HG02885 (cell line): ENCODE results near the gene IGF2.

Experiments
- ATAC-seq: cut with Tn5 transposase; IDR thresholded peaks from one replicate; pipeline ENCODE4 v1.9.1; 2021; ENCODE audit warnings: mild to moderate bottlenecking; ENCODE audit not compliant: unreplicated experiment, poor library complexity

The IGF2 gene

DNA sequence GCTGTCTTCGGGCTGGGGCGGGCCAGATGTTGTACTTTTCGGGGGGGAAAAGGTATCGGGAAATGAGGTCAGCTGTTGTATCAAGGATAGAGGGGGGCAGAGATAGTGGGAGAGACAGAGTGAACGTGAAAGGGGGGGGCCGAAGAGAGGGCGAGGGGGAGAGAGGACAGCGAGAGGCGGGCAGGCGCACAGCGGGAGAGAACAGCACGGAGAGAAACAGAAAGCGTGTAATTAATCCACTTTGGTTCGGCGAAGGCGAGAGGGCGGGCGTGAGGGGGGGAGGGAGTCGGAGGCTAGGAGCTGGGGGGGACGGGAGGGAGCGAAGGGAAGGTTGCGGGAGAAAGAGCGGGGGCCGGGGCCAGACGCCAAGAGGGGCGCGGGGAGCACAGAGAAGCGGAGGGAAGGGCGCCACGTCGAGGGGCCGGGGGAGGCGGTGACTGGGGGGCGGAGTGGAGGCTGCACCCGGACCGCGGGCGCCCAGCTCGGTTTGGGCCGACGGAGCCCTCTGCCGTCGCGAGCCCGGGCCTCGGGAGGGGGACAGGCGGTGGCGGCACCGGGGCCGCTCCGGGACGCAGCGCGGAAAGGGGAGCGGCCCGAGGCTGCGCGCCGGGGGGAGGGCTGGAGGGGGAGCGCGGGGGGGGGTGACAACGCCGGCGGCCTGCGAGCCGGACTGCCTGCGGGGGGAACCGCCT is 612 bp downstream of the IGF2 start:
- ATAC-seq, result no peak

DNA sequence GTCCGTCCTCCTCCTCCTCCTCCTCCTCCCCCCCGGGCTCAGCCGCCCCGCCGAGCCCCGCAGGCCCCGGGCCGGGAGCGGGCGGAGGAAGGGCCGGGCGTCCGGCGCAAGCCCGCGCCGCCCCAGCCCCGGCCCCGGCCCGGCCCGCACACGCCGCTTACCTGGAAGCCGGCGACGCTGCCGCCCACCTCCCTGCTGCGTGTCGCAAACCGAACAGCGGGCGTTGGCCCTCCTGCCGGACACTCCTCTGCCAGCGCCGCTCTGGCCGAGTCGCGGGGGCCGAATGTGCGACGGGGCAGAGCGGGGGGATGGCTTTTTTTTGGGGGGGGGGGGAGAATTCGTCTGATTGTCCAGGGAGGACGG is 1.1 kb downstream of the IGF2 start:
- ATAC-seq, result no peak

DNA sequence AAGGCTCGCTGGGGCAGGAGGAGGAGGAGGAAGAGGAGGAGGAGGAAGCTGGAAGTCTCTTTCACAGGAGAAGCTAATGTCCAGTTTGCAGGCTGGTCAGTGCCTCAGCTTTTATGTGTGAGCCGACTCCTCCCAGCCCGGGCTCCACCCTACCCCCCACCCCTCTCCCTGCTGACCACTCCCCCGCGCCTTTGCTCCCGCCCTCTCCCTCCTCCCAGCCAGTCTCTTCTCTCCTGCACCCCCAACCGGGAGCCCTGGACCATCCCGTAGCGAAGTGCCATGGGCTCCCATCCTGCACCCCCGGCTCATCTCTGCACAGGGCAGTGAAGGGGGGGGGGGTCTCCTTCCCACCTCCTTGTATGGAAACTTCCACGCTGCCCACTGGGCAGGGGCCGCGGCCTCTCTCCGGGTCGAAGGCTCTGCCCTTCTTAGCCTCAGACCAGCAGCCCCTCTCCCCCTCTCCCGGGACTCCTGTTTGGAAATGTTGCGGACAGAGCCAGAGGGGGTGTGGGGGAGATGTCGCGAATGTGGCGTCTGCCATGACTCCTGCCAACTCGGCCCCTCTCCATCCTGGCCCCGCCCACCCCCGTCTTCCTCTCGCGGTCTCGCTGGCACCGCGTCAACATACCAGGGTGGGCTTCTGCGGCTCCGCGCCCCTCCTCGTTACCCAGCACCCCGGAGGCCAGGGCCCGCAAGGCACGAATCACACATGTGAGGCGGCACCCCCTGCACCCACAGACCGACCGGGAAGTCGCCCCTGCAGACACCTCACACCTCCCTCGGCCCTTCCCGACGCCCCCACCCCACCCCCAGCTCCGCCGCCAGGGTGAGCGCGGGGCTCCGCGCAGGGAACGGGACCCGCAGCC is 1.8 kb downstream of the IGF2 start:
- no peak for ATAC-seq

DNA sequence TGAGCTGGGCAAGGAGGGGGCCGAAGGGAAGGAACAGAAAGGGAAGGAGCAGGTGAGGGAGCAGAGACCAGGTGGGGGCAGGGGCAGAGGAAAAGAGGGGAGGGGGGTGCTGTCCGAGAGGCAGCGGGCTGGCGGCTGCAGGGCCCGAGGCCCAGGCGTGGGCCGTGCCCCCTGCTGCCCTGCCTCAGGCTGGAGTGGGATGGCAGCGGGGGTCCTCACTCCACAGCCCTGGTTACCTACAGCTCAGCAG is 2.3 kb downstream of the IGF2 start:
- ATAC-seq, result no peak

DNA sequence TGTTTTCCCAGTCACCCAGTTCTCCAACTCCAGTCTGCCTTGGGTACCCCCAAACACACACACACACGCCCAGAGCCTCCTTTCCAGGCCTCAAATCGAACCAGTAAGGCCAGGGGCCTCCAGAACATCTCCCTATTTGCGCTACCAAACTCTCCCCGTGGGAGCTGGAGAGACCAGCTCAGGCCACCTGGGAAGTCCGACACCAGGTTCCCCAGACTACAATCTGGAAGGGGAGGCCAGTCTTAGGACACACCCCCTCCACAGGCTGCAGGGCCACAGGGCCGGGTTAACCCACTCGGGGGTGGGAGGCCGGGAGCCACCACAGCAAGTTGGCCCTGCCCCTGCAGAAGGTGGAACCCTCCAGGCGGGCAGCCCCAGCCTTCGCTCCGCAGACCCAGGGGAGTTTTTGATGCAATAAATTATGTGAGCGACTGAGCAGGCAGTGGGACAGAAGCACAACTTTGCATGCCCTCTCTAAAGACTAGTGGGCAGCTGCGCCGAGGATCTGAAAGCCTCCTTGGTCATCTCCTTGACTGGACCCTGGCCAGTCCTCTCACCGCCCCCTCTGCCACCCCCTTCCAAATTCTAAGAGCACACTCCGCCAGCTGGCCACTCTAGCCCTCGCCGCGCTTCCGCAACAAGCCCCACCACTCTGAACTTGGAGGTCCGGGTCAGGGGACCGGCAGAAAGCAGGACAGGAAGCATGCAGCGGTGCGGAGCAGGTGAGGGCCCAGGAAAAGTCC is 2.8 kb downstream of the IGF2 start:
- no peak for ATAC-seq

DNA sequence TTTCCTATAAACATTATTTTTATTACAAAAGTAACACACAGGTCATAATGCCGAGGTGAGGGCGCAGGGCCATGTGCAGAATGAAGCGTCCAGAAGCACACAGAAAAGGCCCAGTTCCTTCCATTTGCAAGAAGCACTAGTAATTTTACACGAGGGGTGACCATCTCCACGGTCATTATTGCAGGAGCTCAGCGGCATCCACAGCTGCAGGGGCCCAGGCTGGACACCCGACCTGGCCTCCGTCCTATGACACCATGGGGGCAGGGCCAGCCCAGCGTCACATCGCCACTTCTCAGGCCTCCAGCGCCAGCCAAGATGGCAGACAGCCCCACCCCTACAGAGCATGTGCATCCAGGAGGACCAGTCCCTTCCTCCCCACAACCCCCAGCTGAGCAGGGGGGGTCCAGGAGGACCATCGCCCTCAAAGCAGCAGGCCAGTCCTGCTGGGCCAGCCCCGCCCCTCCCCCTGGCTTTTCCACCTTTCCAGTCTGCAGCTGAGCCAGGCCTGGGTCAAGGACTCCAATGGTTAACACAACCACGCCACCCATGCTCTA is 3.5 kb downstream of the IGF2 start:
- ATAC-seq, result no peak

DNA sequence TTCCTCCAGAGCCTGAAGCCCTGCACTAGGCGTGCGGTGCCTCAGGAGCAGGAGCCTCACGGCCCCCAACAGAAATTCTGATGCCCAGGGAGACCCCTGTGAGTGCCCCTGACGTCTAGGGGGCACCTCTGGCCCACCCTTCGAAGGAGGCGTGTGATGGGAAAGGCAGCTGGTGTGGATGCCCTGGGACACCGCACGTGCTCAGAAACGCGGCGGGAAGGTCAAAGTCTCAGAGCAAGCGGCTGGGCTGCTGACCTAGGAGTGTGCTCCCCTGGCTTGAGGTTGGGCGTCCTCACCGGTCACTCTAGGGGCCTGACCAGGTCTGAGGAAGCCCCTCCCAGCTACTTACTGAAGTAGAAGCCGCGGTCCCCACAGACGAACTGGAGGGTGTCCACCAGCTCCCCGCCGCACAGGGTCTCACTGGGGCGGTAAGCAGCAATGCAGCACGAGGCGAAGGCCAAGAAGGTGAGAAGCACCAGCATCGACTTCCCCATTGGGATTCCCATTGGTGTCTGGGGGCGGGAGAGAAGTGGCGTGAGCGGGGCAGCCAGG is 4.1 kb downstream of the IGF2 start:
- no peak for ATAC-seq

DNA sequence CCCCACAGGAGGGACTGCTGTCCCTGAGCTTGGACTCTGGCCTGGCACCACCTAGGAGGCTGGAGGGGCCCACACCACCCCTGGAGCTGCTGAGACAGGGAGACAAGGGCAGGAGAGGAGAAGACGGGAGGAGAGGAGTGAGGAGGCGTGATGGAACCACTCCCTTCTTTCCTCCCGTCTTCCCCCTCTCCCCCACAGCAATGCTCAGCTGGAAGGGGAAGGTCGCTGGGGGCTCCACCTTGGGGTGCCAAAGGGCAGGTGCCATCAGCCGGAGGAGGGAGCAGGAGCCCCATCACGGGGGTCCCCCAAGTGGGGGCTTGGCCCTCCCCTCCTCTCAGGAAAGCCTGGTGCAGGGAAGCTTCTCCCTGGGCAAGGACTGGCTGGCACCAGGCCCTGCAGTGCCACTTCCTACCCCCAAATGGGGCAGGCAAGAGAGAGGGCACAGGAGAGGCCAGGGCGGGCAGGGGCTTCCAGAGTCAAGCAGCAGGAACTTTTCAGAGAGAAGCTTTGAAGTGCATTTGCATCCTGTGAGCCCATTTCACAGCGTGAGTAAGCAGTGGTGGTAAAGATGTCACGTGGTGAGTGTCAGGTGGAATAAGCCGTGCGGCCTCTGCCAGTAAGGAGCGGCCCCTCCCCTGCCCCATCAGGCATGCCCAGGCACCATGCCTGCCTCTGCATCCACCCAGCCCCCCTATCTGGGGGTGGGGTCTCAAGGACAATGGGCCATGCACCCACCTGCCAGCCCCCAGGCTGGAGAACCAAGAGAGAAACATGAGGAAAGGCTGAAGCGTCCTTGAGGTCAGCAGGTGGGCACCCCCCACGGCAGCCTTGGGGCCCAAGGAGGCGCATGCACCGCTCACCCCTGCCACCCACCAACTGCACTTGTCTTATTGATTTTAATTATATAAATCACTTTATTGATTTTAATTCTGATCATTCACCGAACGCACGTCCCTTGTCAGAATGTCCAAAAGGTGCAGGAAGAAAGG is 4.9 kb downstream of the IGF2 start:
- no peak for ATAC-seq

DNA sequence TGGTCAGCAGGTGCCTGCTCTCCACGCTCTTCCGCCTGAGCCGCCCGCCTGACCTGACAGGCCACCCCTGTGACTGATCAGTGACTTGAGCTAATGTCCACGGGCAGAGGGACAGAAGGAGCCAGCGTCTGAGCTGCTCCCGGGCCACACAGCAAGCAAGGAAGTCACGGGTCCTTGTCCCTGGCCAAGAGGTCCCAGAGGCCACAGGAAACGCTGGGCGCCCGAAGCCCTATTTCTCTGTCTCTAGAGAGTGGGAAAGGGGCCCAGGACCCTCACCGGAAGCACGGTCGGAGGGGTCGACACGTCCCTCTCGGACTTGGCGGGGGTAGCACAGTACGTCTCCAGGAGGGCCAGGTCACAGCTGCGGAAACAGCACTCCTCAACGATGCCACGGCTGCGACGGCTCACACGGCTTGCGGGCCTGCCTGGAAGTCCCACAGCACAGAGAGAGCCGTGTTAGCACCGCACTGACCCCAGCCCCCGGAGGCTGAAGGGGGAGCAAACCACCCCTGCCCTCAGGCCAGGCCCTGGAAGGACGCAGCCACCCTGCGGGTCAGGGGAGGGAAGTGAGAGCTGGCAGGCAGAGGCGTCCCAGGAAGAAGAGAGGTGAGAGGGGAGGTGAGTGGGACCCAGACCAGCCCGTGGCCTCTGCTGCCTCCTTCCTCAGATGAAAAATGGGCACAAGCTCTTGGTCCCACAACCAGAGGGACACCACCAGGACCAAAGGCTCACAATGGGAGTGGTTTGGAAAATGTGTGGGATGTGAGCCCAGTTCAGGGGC is 5.8 kb downstream of the IGF2 start:
- no peak for ATAC-seq

DNA sequence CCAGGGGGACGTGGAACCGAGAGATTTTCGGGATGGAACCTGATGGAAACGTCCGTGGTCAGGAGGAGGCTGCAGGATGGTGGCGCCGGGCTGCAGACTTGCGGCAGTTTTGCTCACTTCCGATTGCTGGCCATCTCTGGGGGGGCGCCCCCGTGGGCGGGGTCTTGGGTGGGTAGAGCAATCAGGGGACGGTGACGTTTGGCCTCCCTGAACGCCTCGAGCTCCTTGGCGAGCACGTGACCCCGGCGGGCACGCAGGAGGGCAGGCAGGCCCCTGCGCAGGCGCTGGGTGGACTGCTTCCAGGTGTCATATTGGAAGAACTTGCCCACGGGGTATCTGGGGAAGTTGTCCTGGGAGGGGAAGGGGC is 6.3 kb downstream of the IGF2 start:
- no peak for ATAC-seq

DNA sequence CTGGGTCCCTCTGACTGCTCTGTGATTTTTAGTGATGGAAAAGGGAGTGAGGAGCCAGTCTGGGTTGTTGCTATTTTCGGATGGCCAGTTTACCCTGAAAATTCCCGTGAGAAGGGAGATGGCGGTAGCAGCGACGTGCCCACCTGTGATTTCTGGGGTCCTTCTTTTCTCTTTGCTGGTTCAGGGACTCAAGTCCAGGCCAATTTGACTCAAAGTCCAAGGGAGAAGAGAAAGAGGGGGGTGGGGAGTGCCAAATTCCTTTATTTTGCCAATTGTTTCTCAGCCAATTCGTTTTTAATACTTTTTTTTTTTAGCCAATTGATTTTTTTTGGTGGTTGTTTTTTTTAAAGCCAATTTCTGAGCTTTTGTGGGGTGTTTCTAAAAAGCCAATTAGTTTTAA is 6.9 kb downstream of the IGF2 start:
- ATAC-seq, result no peak

DNA sequence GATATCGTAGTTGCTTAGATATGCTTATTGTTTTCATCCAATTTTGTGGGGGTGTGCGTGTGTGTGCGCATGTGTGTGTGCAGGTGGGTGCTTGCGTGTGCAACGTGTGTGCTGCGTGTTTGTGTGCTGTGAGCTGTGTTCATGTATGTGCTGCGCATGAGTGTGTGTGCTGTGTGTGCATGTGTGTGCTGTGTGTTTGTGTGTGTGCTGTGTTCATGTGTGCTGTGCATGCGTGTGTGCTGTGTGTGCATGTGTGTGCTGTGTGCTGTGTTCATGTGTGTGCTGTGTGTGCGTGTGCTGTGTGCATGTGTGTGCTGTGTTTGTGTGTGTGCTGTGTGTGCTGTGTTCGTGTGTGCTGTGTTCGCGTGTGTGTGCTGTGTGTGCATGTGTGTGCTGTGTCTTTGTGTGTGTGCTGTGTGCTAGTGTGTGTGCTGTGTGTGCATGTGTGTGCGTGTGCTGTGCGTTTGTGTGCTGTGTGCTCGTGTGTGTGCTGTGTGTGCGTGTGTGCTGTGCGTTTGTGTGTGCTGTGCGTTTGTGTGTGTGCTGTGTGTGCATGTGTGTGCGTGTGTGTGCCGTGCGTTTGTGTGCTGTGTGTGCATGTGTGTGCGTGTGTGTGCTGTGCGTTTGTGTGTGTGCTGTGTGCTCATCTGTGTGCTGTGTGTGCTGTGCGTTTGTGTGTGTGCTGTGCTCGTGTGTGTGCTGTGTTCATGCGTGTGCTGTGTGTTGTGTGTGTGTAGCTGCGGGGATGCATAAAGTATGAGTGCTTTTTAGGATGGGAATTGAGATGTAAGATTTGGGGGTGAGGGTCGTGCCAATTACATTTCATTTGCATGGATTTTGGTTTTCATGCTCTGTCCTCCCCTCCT is 7.6 kb downstream of the IGF2 start:
- no peak for ATAC-seq

DNA sequence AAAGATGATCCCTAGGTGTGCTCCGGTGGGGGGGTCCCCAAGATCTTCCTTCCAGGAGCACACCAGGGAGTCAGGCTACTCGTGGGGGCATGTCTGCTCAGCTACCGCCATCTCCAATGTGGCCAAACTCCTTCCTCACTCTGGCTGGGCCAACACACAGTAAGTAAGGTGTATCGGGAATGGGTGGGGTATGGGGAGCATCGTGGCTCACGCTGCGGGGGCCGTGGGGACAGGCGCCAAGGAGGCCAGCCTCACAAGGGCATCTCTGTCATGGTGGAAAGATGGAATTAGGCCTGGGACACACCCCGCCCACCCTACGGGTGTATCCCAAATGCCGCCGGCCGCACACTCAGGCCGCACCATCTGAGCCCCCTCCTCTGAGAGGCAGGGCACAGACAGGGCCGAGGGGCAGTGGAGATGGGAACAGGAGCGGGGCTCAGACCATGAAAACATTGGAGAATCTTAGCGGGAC is 8.3 kb downstream of the IGF2 start:
- no peak for ATAC-seq

DNA sequence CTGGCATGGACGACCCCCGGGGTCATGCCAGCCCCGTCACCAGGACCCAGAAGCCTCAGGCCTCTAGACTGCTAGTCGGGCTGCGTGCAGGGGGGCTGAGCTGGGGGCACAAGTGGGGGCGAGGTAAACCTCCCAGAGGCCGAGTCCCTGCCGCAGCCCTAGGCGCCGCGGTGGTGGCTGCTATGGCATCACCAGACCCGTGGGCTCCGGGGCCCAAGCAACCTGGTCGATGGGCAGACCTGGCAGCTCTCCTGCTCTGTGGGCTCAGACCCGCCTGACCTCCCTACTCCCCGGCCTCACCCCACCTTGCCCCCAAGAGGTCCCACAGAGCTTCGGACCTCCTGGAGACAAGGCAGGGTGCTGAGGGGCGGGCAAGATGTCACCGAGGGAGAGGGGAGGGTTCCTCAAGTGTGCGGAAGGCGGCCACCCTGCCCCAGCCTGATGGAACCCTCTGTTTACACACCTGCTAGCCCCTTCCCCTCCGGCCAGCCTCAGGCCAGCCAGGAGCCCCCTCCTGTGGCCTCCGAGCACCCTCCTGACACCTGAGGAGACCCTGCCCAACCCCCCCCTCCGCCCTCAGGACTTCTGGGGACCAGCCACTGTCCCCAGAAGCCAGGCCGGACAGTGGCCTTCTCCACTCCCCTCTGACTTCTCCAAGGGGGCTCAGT is 9.4 kb downstream of the IGF2 start:
- no peak for ATAC-seq

DNA sequence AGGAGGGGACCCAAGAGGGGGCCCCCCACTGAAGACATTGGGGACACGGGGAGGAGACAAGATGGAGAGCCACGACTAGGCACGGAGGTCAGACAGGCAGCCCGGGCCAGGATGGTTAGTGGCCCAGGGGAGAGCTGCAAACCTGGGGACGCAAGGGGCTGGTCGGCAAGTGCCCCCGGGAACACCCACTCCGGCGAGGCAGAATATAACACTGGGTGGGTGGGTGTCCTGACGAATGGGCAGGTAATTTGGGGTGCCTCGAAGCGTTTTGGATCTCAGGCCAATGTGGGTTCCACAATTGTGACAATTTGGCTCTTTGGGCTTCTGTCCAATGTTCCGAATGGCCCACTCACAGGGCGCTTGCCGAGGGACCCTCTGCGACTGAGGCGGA is 9.9 kb downstream of the IGF2 start:
- no peak for ATAC-seq

DNA sequence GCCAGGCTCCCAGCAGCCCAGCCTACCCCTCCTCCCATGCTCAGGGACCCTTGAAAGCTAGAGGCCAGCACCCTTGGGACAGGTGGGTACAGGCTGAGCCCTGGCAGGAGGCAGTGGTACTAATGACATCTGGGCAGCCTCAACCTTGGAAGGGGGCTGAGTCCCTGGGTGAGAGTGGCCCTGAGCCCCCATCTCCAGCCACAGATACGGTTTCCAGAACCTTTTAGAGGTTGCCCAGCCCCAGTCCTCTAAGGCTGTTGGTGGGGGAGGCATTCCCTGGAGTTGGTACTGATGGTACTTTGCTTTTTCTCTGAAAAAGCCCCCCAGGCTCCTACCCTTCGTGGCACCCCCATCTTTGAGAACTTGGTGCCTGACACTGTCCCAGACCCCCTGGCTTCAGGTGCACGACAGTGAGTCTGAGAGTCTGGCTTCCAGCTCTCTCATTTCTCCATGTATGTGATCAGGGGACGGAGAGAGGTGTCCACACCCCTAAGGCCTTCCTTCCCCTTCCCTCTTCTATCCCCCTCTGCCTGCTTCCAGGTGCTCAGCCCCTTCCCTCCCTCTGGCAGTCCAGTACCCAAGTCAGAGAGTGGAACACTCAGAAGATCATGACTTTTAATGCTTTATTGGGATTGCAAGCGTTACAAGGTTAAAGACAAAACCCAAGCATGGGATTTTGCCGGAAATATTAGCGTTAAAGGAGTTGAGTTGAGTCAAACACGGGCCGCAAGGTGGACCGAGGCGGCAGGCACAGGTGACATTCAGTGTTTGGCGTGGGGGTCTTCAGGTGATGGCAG is 10.5 kb downstream of the IGF2 start:
- no peak for ATAC-seq

DNA sequence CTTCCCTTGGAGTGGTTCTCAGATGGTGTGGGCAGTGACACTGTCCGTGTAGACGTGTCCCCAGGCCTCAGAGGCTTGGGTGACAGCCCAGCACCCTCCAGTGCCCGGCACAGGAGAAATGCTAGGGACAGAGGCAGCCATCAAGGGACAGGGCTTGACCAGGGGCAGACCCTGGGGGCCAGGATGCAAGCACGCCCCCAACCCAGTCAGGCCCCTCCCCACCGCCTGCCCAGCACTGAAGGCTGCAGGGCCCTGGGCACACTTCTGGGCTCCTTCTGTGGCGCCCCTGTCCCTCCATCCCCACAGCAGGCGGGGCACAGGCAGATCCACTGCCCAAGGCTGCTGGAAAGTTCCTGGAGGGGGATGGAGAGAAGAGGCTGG is 11.1 kb downstream of the IGF2 start:
- no peak for ATAC-seq
